A673 (cell line): Measurements from ENCODE around the gene PPP2R3B. TPM values are rescaled to one million over a fixed set of nuclear protein-coding genes. Genes with fewer than 3 reads are reported as not detected.

ENCODE experiments used
- BruUV-seq: library from RNA; stranded (reverse); fragments of 400-500 nt; replicated peaks from 2 replicates; lab custom pipeline; 2021; lab: Mats Ljungman, UMichigan
- CTCF ChIA-PET: fragments of 300-600 bp; sonication (Branson Sonifier 250); formaldehyde crosslinking; loops from one replicate; lab custom pipeline; 2022; ENCODE audit warnings: antibody characterized with exemption; lab: Charles Lee
- POLR2A ChIA-PET: fragments of 300-600 bp; sonication (Branson Sonifier 250); formaldehyde crosslinking; loops from one replicate; lab custom pipeline; 2022; ENCODE audit warnings: antibody characterized with exemption; ENCODE audit not compliant: low non-redundant PET; lab: Charles Lee
- DNase-seq: peaks from one replicate; pipeline ENCODE4 v3.0.0-alpha.2; 2015; ENCODE audit warnings: low spot score
- H3K27ac ChIP-seq: fragments of 200-600 bp; sonication (generic); 2 replicates; pipeline ENCODE4 v1.5.1; 2016; ENCODE audit warnings: mixed run types, low read depth, mild to moderate bottlenecking, mixed read lengths, antibody characterized with exemption, low read length; ENCODE audit not compliant: poor library complexity, severe bottlenecking
- H3K27me3 ChIP-seq: fragments of 200-600 bp; sonication (generic); replicated peaks from 2 replicates; pipeline ENCODE4 v1.6.1; 2017; ENCODE audit warnings: mixed run types, low read depth, mild to moderate bottlenecking, mixed read lengths, antibody characterized with exemption, low read length; ENCODE audit not compliant: insufficient read depth, poor library complexity
- H3K36me3 ChIP-seq: fragments of 200-600 bp; sonication (generic); 2 replicates; pipeline ENCODE4 v1.6.1; 2016; ENCODE audit warnings: mixed run types, mild to moderate bottlenecking, mixed read lengths, antibody characterized with exemption, low read length; ENCODE audit not compliant: insufficient read depth, poor library complexity, severe bottlenecking
- H3K4me1 ChIP-seq: fragments of 200-600 bp; sonication (generic); 2 replicates; pipeline ENCODE4 v1.6.1; 2017; ENCODE audit warnings: mixed run types, mild to moderate bottlenecking, mixed read lengths, antibody characterized with exemption, low read length; ENCODE audit not compliant: insufficient read depth, poor library complexity, severe bottlenecking
- H3K4me3 ChIP-seq: fragments of 200-600 bp; sonication (generic); 2 replicates; pipeline ENCODE4 v1.5.1; 2016; ENCODE audit warnings: low read depth, mixed run types, mild to moderate bottlenecking, mixed read lengths, low read length; ENCODE audit not compliant: poor library complexity, severe bottlenecking
- H3K9me3 ChIP-seq: fragments of 200-600 bp; sonication (generic); 2 replicates; pipeline ENCODE4 v1.6.1; 2016; ENCODE audit warnings: mixed run types, low read depth, mild to moderate bottlenecking, mixed read lengths, antibody characterized with exemption, low read length; ENCODE audit not compliant: poor library complexity, severe bottlenecking
- CTCF ChIP-seq: fragments of 300-800, 200-600 bp; sonication (generic); conservative IDR thresholded peaks from 2 replicates; pipeline ENCODE4 v1.5.1; 2017; ENCODE audit warnings: low read depth, mild to moderate bottlenecking, antibody characterized with exemption, low read length, moderate library complexity, mixed read lengths
- EZH2 ChIP-seq: fragments of 200-600 bp; sonication (generic); IDR thresholded peaks from 2 replicates; pipeline ENCODE4 v1.6.1; 2017; ENCODE audit warnings: borderline replicate concordance, low read depth, mild to moderate bottlenecking, mixed read lengths, antibody characterized with exemption, low read length; ENCODE audit not compliant: poor library complexity, severe bottlenecking
- intact Hi-C: fragments of 100-400 bp; cut with micrococcal nuclease; formaldehyde crosslinking; loops from one replicate; pipeline ENCODE4 v1.10.0; 2022; ENCODE audit not compliant: unreplicated experiment
- total RNA-seq: library from RNA; stranded (reverse); gene quantifications from 2 replicates; pipeline ENCODE4 v1.2.3, GENCODE V29; 2021

Gene PPP2R3B
- total RNA-seq, 1 experiment from 2014 or later, result 43.6 TPM

GRCh38 chrX:285076-285677 lies 101.5 kb downstream of the PPP2R3B start:
- Histone ChIP-seq H3K4me3 (no peak overlapping the region), H3K27me3 (no peaks in the 10 kb centered on the region), H3K4me1 (peaks cover 9% of the 10 kb centered on the region), H3K27ac (no peak overlapping the region), H3K9me3 (no peaks in the 10 kb centered on the region), H3K36me3 (peaks cover 54% of the 10 kb centered on the region)
- POLR2A ChIA-PET, result no interaction called here
- TF ChIP-seq EZH2 (no peak), CTCF (no peak)
- intact Hi-C loops, result no loop called here
- no peak for DNase-seq
- CTCF ChIA-PET, result no interaction called here
- BruUV-seq, result no TSS peak

Other genes starting within 250 kb of the PPP2R3B start
- gene PLCXD1, start 105.5 kb downstream of the PPP2R3B start, total RNA-seq, result 60.9 and 72.7 TPM in 2 replicates
- gene GTPBP6, start 68.1 kb downstream of the PPP2R3B start, total RNA-seq, result 82.3 and 85.1 TPM in 2 replicates
- gene SHOX, start 243.9 kb upstream of the PPP2R3B start, total RNA-seq, result not detected in 2 replicates